GM21528 (cell line): ENCODE measurements around the gene UHMK1.
A peak's percentile ranks its signal among the peaks of the same experiment; 100 is the strongest.

Experiments used
- ATAC-seq: cut with Tn5 transposase; IDR thresholded peaks from one replicate; pipeline ENCODE4 v1.9.1; 2021; ENCODE audit warnings: mild to moderate bottlenecking, moderate library complexity; ENCODE audit not compliant: unreplicated experiment, low FRiP score

The UHMK1 gene

DNA sequence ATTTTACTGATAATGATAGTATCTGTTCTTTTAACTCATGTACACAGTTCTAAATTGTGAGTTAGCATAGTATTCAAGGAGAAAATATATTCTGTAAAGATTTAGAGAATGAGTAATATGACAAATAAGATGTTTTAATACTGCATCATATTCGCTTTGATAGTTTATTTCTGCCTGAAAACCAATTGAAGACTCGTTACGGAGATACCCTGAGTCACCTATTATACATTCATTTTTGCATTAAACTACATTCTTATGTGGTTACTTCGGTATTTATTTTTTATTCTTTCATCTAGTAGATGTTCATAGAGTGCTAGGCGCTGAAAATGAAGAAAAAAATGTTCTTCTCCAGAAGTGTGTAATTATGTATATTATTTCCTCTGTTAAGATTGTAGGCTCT, 5.3 kb downstream of the UHMK1 start:
- ATAC-seq, result no peak

DNA sequence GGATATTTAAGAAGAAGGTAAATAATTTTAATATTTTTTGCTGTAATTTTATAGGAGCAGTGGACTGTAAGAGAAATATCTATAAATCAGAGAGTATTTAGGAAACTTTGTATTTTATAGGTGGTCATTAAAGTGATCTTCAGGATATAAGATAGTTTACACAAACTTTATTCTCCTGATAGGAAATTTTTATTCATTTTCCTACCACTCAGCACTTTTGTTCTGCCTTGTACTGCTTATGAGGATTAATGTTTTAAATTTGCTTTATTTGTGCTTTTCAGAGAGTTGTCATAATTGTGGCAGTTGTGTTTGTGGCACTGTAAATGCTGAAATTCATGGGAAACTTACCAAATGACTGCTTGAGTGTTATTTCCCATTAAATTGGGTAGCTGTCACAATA, 29.7 kb downstream of the UHMK1 start:
- ATAC-seq, result no peak

DNA sequence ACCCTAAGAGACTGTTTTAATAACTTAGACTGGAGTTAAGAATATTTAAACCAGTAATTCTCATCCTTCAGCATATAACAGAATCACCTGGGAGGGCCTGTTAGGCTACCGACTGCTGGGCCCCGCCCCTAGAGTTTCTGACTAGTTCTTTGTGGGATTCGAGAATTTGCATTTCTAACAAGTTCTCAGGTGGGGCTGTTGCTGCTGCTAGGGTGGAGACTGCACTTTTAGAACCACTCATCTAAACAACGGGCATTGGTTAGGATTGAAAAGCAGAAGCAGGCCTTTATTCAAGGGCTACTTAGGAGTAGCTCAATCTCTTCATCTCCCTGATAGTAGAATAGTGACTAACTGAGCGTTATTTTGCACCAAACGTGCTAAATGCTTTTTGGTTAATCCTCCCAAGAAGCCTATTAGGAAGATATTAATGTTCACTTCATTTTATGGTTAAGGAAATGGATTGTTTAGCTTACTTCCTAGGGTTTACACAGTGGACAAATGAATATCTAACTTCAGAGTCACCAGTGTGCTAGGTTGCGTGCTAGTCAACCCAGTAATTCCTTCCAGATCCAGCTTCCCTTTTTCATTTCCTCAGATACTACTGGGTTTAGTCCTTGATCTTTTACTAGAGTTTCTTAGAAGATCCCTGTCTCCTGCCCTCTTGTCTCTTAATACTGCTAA, 32.8 kb downstream of the UHMK1 start:
- peak; percentile 97 for ATAC-seq

DNA sequence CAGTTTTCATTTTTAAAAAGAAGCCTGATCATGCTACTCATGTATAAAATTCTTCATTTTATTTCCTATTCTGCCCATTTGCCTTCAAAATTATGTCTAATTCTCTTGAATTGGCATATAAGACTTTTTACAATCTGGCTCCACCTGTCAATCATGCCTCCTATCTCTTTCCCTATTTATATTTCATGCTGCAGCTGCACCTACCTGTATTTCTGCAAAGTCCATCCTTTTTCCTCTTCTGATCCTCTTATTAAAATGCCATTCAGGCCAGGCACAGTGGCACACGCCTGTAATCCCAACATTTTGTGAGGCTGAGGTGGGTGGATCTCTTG, 33.3 kb downstream of the UHMK1 start:
- ATAC-seq, result no peak

DNA sequence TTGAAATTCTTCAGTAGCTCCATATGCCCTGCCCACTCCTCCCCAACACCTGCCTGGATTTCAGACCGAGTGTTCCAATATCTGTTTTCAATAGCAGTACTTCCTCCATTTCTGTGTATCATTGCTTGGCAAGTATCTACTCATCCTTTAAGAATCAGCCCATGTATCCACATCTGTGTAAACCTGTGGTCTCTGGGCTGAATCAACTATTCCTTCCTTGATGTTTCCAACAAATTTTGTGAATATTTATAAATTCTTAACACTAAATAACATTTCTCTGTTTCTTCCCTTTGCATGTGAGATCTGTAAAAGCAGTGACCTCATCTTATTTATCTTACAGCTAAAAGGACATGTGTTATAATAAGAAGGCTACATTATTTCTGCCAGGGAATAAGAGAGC, 37.9 kb downstream of the UHMK1 start:
- no peak for ATAC-seq

DNA sequence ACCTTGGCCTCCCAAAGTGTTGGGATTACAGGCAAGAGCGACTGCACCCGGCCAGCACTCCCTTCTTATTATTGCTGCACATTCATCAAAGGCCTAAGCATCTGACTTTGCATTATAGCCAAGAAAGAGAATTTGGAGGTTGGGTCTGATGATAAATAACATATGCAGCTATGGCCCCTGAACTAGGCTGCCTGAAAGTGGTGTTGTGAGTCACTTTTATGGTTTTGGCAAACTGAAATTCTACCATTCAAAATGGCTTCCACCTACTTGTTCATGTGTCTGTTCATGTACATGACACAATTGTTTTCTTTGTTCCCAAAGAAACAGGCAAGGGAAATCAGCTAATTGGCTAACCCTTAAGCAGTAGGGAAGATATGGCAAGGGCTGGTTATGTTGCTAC, 38.9 kb downstream of the UHMK1 start:
- ATAC-seq, result no peak

DNA sequence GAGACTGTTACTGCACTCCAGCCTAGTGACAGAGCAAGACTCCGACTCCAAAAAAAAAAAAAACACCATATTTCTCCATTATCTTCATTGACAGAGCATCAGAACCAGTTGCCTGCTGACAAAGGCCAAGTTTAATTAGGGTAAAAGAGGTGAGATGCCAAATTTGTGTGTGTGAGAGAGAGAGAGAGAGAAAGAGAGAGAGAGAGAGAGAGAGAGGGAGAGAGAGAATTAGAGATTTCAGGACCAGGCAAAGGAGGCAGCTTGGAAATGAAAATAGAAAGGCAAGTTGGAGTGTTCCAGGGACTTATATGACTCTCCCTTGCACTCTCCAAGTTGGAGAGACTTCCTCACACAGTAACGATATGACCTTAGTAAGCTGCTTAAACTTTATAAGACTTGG, 39.6 kb downstream of the UHMK1 start:
- no peak for ATAC-seq

DNA sequence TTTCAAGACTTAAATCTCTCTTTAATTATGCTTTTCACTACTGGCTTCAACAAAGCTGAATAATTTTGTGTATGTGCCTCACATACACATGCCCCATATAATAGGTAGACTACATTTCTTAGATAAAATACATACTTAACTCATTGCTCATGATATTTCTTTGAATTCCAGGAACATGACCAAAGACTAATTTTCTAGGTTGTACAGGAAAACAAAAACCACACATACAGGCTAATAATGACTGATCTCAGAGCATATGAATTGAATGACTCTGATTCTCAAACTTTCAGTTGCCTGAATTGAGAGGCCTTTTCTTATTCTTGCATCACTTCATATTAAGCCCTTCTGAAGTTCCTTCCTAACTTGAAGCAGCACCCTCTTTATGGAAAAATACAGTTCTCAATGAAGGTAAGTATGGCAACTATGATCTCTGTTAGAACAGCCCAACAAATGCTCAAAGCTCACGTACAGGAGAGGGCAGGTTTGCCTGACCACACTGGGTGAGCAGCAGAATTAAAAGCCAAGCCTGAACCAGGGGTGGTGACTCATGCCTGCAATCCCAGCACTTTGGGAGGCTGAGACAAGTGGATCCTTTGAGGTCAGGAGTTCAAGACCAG, 41.3 kb downstream of the UHMK1 start:
- ATAC-seq, result no peak

DNA sequence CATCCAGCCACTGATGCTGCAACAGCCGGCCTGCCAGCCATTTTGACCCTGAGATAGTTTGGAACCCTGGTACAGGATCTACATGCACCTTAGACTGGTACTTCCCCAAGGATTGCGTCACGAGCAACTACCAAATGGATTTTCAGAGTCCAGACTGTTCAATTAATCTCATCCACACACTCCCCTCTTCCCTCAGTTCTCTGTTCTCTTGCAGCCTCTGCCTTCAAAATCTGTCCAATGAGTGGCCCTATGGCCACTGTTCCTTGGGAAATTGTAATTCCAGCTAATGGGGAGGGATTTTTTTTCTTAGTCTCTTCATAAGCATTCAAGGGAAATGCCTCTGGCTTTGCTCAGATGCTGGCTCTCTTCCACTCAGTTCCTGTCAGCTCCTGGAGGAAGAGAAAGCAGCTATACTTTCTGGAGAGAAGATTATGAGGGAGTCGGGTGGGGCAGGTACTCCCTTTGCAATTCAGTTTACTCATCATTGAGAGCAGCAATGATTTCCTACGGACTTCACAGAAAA, 44.1 kb downstream of the UHMK1 start:
- no peak for ATAC-seq

DNA sequence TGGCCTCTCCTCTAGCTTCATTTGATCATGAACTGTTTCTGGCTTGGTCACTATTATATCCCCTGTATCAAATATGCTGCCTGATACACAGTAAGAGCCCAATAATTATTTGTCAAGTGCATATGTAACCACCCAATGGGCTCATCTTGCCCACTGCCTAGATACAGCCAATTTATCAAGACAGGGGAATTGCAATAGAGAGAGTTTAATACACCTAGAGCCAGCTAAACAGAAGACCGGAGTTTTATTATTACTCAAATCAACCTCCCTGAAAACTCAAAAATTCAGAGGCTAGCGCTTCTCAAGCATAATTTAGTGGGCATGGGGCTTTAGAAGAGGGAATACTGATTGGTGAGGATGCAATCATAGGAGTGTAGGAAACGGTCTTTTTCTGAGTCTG, 45.6 kb downstream of the UHMK1 start:
- ATAC-seq, result no peak

DNA sequence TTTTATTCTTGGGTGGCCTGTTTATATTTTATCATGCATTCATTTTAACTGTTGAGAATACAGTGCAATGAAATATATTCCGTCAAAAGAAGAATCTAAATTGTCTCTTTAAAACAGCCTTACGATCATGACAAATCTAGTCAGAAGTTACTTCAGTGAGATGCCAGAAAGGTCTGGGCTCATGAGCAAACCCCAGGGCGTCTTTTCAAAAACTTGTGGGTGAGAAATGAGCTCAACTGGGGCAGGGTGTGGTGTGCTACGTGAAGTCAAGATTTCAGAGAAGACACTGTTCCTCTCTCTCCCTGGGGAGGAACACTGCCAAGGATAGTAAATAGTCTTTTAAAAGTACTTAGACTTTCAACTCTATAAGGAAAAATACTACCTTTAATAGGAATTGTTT, 50.6 kb downstream of the UHMK1 start:
- no peak for ATAC-seq

DNA sequence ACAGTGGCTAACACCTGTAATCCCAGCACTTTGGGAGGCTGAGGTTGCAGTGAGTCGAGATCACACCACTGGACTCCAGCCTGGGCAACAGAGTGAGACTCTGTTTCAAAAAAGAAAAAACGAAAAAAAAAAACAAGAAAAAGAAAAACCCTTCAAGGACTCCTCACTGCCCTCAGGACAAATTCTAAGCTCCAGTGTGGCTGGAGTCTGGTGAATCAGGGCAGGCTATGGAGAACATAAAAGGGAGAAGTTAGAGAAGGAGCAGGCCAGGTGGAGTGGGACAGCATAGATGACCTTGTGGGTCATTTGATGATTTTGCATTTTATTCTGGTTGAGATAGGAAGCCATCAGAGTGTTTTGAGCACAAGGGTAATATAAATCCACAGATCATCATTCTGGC, 51.4 kb downstream of the UHMK1 start:
- no peak for ATAC-seq

DNA sequence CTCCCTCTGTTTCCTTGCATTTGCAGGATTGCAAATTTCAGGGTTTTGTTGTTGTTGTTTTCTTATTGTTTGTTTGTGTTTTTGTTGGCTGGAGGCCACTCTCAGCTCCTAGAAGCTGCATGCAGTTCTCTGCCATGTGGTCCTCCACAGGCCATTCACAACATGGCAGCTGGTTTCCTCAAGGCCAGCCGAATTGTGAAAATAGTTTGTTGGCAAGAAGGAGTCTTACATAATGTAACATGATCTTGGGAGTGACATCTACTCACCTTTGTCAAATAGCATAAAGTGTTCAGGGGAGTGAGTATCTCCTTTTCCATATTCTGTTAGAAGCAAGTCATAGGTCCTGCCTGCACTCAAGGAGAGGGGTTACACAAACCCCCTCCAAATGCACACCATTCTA, 53.3 kb downstream of the UHMK1 start:
- ATAC-seq, result no peak

DNA sequence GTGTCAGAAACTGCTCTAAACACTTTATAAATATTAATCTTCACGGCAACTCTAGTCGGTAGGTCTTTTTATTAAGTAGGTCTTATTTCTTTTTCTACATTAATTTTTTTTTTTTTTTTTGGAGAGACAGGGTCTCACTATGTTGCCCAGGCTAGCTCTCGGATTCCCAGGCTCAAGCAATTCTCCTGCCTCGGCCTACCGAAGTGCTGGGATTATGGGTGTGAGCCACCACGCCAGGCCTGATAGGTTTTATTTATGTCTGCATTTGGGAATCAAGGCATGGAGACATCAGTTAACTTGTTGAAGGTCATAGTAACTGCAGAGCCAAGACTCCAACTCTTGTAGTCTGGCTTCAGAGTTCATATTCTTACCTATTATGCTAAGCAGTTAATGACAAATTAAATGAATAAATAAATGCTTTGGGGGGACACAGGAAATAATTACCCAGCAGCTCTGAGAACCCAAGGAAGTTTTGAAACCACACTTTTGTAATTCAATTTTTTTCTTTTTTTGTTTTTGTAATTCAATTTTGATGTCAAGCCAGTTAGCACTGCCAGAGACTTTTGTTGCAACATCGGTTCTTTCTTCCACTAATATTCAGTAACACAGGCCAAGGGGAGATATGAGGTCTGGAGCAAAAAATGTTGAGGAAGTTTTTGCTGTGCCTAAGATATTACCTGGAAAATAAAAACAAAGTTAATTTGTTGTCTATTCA, 54.5 kb downstream of the UHMK1 start:
- no peak for ATAC-seq

DNA sequence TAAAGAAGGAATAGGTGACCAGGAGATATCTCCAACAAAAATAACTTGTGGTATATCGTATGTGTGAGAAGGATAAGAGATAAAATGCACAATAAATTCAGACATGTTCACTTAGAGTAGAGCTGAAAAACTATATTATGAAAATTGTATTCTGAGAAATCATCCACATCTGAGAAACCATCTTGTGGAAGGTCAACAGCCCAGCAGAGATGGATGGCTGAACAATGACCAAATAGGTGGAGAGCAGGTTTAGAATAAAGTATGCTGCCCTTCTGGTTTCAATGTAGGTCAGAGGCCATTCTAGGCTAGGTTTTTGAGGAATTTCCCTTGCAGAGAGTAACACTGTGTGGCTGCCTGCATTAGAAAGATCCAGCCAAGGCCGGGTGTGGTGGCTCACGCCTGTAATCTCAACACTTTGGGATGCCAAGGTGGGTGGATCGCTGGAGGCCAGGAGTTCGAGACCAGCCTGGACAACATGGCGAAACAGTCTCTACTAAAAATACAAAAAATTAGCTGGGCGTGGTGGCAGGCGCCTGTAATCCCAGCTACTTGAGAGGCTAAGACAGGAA, 55.1 kb downstream of the UHMK1 start:
- ATAC-seq, result no peak

DNA sequence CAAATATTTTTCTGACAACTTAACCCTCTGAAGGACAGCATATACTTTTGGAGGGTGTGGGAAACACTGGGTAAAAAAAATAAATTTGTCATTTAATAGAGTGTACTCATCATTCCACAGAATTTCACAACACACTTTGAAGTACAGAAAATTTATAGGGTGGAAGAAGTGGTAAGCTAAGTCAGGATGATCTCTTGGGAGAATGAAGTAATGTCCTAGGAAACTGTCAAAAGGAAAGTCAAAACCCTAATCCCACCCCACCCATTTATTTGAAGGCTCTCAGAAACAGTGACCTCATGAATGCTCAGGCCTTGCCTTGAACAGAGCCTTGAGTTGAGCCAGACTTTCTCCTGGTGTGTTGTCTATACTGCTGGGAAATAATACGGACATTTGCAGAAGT, 56.6 kb downstream of the UHMK1 start:
- ATAC-seq, result no peak

DNA sequence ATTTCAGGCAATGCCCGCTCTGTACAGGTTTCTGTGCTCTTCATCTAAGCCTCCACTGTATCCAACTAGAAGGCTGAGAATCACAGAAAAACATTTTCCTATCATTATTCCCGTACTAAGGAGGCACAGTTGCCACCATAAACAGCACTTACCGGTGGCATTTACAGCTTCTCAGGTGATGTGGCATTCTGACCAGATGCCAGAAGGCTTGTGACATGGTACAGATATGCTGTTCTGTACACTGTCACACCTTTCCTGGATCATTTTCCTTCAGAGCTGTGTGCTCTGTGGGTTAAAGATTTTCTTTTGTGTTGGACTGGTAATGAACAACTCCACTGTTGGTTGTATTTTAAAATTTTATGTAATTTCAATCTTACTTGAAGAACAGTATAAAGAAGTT, 59.9 kb downstream of the UHMK1 start:
- no peak for ATAC-seq

DNA sequence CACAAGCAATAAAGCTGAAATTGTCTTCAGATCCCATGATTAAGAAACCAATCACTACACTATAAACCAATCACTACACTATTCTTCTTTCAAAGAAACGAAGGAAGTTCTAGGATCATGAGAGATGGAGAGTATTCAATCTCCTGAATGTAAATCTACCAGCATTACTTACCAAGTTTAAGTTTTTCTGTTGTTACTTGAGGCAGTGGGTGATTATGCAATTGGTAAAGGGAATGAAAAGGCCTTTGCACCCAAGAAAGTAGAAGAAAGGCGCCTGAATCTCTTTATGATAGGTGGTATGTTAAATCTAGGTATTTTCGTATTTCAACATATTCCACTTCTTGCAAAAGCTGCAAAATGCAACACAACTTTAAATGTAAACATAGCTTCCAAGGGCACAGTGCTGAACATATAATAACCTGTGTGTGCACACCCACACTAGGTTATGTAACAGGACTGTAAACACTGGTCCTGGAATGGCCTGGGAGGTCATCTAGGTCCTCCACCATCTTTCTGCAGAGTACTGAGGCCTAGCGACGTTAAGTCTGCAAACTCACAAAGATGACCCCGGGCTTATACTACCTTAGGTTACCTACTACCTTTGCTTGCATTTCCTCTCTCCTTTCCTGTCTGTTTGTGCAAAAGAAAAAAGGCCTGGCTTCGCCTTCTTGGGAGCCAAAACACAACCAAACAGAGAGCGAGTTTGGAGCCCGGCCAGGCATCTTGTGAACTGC, 62.9 kb downstream of the UHMK1 start:
- no peak for ATAC-seq

DNA sequence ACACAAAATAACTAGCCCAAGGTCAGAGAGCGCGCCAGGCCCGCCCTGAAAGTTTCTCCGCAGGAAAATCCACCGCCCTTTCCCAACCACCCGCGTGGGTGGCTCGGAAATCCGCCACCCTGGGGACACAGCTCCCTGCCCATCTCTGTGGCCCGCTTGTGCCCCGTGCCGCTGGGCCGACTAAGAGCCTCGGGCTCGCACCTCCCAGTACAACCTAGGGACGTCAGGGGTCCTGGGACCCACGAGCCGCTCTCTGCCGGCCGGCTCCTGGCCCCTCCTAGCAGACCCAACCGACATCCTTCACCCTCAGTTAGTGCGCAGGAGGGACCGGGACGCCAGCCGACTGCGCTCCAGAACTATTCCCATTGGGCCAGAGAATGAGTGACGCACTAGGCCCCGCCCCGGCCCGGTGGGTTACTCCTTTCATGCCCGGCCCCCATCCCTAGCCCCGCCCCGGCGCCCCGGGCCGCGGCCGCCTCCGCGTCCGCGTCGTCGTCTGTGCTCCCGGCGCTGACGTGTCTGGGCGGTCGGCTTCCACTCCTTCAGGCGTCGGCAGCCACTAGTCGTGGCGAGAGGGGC, 63.5 kb downstream of the UHMK1 start:
- ATAC-seq, result peak; percentile 97

DNA sequence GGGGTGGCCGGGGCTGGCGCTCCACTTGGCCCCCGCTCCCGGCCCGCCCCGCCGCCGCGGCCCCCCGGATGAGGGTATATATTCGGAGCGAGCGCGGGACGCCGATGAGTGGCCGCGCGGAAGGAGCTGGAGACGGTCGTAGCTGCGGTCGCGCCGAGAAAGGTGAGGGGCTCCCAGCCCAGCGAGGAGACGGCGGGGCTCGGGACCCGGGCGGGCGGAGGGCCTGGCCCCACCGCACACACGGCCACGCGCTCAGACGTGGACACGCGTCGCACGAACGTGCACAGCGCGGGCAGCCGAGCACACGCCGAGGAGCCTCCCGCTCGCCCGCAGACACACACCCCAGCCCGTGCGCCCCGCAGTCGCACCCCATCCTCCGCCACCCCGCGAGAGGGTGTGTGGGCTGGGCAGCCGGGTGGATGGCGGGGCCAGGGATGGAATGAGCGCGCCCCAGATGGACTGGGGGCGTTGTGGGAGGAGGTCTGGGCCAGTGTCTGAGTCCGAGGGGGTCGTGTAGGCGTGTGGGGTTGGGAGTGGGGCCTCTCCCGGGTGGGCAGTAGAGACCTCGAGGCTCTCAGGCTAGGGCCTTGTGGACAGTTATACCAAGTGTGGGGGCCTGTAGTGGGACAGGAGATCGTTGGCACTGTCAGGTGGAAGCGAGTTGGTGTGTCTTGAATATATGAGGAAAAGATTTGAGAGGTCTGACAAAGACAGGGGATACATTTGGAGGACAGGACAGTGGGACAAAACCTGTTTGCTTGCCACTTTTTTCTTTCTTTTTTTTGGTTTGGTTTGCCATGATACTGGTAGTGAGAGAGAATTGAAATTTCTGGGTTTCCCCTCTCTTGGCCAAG, 64.2 kb downstream of the UHMK1 start, which contains the start of gene UAP1:
TSS of gene UAP1 (plus strand) at position 107 of the 854 bp plus-strand sequence. CDS start 4,347 bp downstream, outside the sequence.
- ATAC-seq, result peak; percentile 43
